Bronchus fibroblast of lung (primary cell): ENCODE measurements around the gene GPR35. TPM values are rescaled to one million over a fixed set of nuclear protein-coding genes. Genes with fewer than 3 reads are reported as not detected.

Experiments used
- total RNA-seq: library from RNA; depleted of rRNA; stranded (reverse); fragments of >200 nt; gene quantifications from 2 replicates; pipeline ENCODE4 v1.2.3, GENCODE V29; 2015

GPR35 gene, protein sequence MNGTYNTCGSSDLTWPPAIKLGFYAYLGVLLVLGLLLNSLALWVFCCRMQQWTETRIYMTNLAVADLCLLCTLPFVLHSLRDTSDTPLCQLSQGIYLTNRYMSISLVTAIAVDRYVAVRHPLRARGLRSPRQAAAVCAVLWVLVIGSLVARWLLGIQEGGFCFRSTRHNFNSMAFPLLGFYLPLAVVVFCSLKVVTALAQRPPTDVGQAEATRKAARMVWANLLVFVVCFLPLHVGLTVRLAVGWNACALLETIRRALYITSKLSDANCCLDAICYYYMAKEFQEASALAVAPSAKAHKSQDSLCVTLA
- under 0.01 and 0.15 TPM in 2 replicates for total RNA-seq

DNA sequence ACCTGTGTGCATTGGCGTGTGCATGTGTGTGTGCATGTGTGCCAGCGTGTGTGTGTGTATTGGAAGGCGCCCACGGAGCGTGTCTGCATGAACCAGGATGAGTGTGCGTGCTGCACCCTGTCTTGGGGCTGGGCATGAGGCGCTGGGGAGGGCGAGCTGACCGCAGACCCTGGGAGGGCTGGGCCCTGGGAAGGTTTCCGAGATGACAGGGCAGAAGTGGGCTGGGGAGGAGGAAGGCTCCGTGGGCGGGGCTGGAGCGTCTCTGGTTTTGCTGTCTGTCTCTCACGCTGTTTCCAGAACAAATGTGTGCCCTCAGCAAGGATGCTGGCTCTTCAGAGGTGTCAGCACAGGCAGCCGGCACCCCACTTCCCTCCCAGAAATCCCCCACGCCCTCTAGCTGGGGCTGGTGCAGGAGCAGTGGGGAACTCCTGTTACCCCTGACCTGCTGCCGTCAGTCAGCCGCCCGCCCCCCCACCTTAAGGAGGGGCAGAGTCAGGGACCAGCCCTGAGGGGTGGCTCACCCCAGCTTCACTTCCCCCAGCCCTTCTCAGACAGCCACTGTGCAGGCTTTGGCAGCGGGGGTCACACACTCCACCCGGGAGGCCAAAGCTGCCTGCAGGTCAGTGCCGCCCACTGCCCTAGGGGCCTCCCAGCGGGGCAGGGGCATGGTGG lies at the start of gene GPR35:
GPR35 (plus strand) TSS at position 531 of the 672 bp plus-strand sequence. CDS start 4,473 bp downstream, outside the sequence.

DNA sequence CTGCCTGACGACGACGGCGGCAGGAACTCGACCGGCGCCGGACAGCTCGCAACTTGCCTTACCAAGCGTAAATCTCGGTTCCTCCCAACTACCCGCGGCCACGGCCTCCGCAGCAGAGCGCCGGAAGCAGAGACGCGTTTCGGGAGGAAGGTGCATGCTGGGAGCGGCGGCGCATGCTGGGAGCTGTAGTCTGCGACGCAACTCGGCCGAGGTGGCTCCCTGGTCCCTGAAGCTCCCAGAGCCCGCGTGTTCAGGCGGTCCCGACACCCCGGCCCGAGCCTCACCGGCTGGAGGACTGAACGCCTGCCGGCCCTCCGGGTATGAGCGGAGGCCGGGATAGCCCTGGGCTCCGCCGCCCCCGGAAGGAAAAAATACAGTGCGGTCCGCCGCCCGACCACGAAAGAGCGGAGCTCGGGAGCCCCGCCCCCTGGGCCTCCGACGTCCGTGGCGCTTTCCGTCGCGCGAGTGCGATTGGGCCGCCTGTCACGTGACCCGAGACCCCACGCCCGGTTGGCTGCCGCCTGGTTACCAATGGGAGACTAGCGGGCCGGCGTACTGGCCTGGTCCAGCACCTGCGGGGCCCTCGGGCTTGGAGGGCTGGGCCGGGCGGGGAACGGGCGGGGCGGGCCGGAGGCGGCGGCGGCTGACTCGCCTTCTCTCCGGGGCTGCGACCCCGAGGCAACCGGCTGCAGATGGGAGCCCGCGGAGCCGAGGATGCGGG lies 38.9 kb upstream of the GPR35 start, which contains the start of gene CAPN10:
CAPN10 (plus strand) TSS at position 537 of the 721 bp plus-strand sequence; CDS start at position 715, 178 bp downstream.

Other genes with a start within 250 kb of the GPR35 start
- gene GPC1, start 189.8 kb upstream of the GPR35 start, total RNA-seq: 125 and 135 TPM in 2 replicates
- 2.7 and 4.3 TPM in 2 replicates for gene ANKMY1, start 67.5 kb upstream of the GPR35 start, total RNA-seq
- gene DUSP28, start 65.1 kb upstream of the GPR35 start, total RNA-seq: 3.4 and 4.5 TPM in 2 replicates
- gene RNPEPL1, start 57.0 kb upstream of the GPR35 start, total RNA-seq: 19.8 and 27.5 TPM in 2 replicates
- gene CAPN10, start 38.7 kb upstream of the GPR35 start, total RNA-seq: 16.8 and 19.8 TPM in 2 replicates
- gene AQP12B, start 57.4 kb downstream of the GPR35 start, total RNA-seq: not detected in 2 replicates
- gene AQP12A, start 66.4 kb downstream of the GPR35 start, total RNA-seq: not detected in 2 replicates
- gene KIF1A, start 194.7 kb downstream of the GPR35 start, total RNA-seq: 0.17 TPM in 1 of 2 replicates, not detected in the other
- gene AGXT, start 243.3 kb downstream of the GPR35 start, total RNA-seq: 0.15 TPM in 1 of 2 replicates, not detected in the other